H9 (cell line): ENCODE data around the gene WFIKKN2. TPM values are rescaled to one million over a fixed set of nuclear protein-coding genes. Genes with fewer than 3 reads are reported as not detected.

Source experiments
- DNase-seq: peaks from one replicate; pipeline ENCODE4 v3.0.0-alpha.2; 2017
- H2AFZ ChIP-seq: one replicate; pipeline ENCODE4 v1.6.1; 2013; ENCODE audit warnings: mild to moderate bottlenecking, low read length, control low read depth, moderate library complexity
- H2AK5ac ChIP-seq: 2 replicates; pipeline ENCODE4 v1.6.1; 2013; ENCODE audit warnings: low read length, control low read depth, mixed read lengths; ENCODE audit not compliant: insufficient read length
- H2BK120ac ChIP-seq: one replicate; pipeline ENCODE4 v1.6.1; 2013; ENCODE audit warnings: low read depth, mild to moderate bottlenecking, low read length, control low read depth, inconsistent platforms; ENCODE audit not compliant: poor library complexity, severe bottlenecking
- H2BK12ac ChIP-seq: 2 replicates; pipeline ENCODE4 v1.6.1; 2013; ENCODE audit warnings: low read length, control low read depth, mixed read lengths, low read depth; ENCODE audit not compliant: insufficient read length
- H2BK15ac ChIP-seq: 2 replicates; pipeline ENCODE4 v1.6.1; 2013; ENCODE audit warnings: low read depth, low read length, control low read depth
- H2BK20ac ChIP-seq: one replicate; pipeline ENCODE4 v1.6.1; 2013; ENCODE audit warnings: low read depth, mild to moderate bottlenecking, low read length, control low read depth, inconsistent platforms; ENCODE audit not compliant: poor library complexity, severe bottlenecking
- H2BK5ac ChIP-seq: 2 replicates; pipeline ENCODE4 v1.6.1; 2013; ENCODE audit warnings: low read length, control low read depth, mixed read lengths; ENCODE audit not compliant: insufficient read length
- H3K14ac ChIP-seq: 2 replicates; pipeline ENCODE4 v1.6.1; 2013; ENCODE audit warnings: low read length, control low read depth; ENCODE audit not compliant: insufficient read depth
- H3K18ac ChIP-seq: 2 replicates; pipeline ENCODE4 v1.6.1; 2013; ENCODE audit warnings: low read depth, mild to moderate bottlenecking, mixed read lengths, low read length, control low read depth; ENCODE audit not compliant: insufficient read length
- H3K23ac ChIP-seq: 2 replicates; pipeline ENCODE4 v1.6.1; 2013; ENCODE audit warnings: low read length, control low read depth, mixed read lengths, low read depth; ENCODE audit not compliant: insufficient read length
- H3K23me2 ChIP-seq: 2 replicates; pipeline ENCODE4 v1.6.1; 2013; ENCODE audit warnings: low read depth, mild to moderate bottlenecking, mixed read lengths, low read length, control low read depth; ENCODE audit not compliant: insufficient read length, poor library complexity, severe bottlenecking
- H3K27ac ChIP-seq: 2 replicates; pipeline ENCODE4 v1.5.1; 2013; ENCODE audit warnings: low read length, control low read depth, mixed read lengths, low read depth; ENCODE audit not compliant: insufficient read length
- H3K27me3 ChIP-seq: 2 replicates; pipeline ENCODE4 v1.6.1; 2013; ENCODE audit warnings: low read length, control low read depth, inconsistent platforms; ENCODE audit not compliant: insufficient read depth
- H3K4ac ChIP-seq: 2 replicates; pipeline ENCODE4 v1.6.1; 2013; ENCODE audit warnings: low read depth, mild to moderate bottlenecking, control low read depth, inconsistent platforms, low read length, moderate library complexity
- H3K4me1 ChIP-seq: 2 replicates; pipeline ENCODE4 v1.6.1; 2013; ENCODE audit warnings: low read length, control low read depth, inconsistent platforms; ENCODE audit not compliant: insufficient read depth
- H3K4me2 ChIP-seq: 2 replicates; pipeline ENCODE4 v1.6.1; 2013; ENCODE audit warnings: low read length, control low read depth, mixed read lengths; ENCODE audit not compliant: insufficient read length, insufficient read depth
- H3K56ac ChIP-seq: 2 replicates; pipeline ENCODE4 v1.6.1; 2013; ENCODE audit warnings: low read depth, mild to moderate bottlenecking, mixed read lengths, low read length, control low read depth; ENCODE audit not compliant: insufficient read length
- H3K79me1 ChIP-seq: 2 replicates; pipeline ENCODE4 v1.6.1; 2013; ENCODE audit warnings: low read depth, mild to moderate bottlenecking, moderate library complexity, low read length, control low read depth, inconsistent platforms; ENCODE audit not compliant: insufficient read depth, poor library complexity, severe bottlenecking
- H3K79me2 ChIP-seq: 2 replicates; pipeline ENCODE4 v1.6.1; 2013; ENCODE audit warnings: low read length, control low read depth, inconsistent platforms; ENCODE audit not compliant: insufficient read depth
- H3K9ac ChIP-seq: 2 replicates; pipeline ENCODE4 v1.6.1; 2013; ENCODE audit warnings: low read length, control low read depth, mixed read lengths; ENCODE audit not compliant: insufficient read length; ENCODE audit errors: extremely low read depth
- H3K9me3 ChIP-seq: one replicate; pipeline ENCODE4 v1.6.1; 2013; ENCODE audit warnings: low read depth, low read length, inconsistent platforms; ENCODE audit not compliant: control insufficient read depth
- H3T11ph ChIP-seq: one replicate; pipeline ENCODE4 v1.6.1; 2013; ENCODE audit warnings: mild to moderate bottlenecking, low read length, control low read depth, inconsistent platforms
- H4K20me1 ChIP-seq: one replicate; pipeline ENCODE4 v1.6.1; 2013; ENCODE audit not compliant: control insufficient read depth, insufficient read length, insufficient read depth
- H4K5ac ChIP-seq: 2 replicates; pipeline ENCODE4 v1.6.1; 2013; ENCODE audit warnings: low read depth, mild to moderate bottlenecking, mixed read lengths, low read length, control low read depth; ENCODE audit not compliant: insufficient read length
- H4K8ac ChIP-seq: replicated peaks from 2 replicates; pipeline ENCODE4 v1.6.1; 2013; ENCODE audit warnings: low read length, control low read depth, mixed read lengths, low read depth; ENCODE audit not compliant: insufficient read length
- H4K91ac ChIP-seq: 2 replicates; pipeline ENCODE4 v1.6.1; 2013; ENCODE audit warnings: low read depth, mild to moderate bottlenecking, moderate library complexity, mixed read lengths, low read length, control low read depth; ENCODE audit not compliant: insufficient read length
- H3K27ac Mint-ChIP-seq, 3 experiments: 2 replicates in 2 of 3; 3 replicates in 1 of 3; pipeline ENCODE4 v1.8.0; 2020 to 2021; ENCODE audit warnings: mixed read lengths in 3 of 3, mild to moderate bottlenecking in 1 of 3, moderate library complexity in 1 of 3
- H3K27me3 Mint-ChIP-seq: 2 replicates; pipeline ENCODE4 v1.8.0; 2021; ENCODE audit warnings: low read depth, mild to moderate bottlenecking, moderate library complexity, mixed read lengths
- H3K36me3 Mint-ChIP-seq, 3 experiments: 2 replicates in 2 of 3; 3 replicates in 1 of 3; pipeline ENCODE4 v1.8.0; 2020 to 2021; ENCODE audit warnings: low read depth in 3 of 3, mixed read lengths in 3 of 3; ENCODE audit not compliant: insufficient read depth in 1 of 3
- H3K4me1 Mint-ChIP-seq, 2 experiments: 2 replicates each; pipeline ENCODE4 v1.8.0; 2020; ENCODE audit warnings: mixed read lengths in 2 of 2
- H3K4me3 Mint-ChIP-seq, 2 experiments: 2 replicates in 1 of 2; 3 replicates in 1 of 2; pipeline ENCODE4 v1.8.0; 2020 to 2021; ENCODE audit warnings: mild to moderate bottlenecking in 2 of 2, mixed read lengths in 2 of 2, moderate library complexity in 1 of 2
- H3K9me3 Mint-ChIP-seq, 2 experiments: 2 replicates in 1 of 2; 3 replicates in 1 of 2; pipeline ENCODE4 v1.8.0; 2020; ENCODE audit warnings: mild to moderate bottlenecking in 2 of 2, mixed read lengths in 2 of 2, moderate library complexity in 1 of 2
- CTCF ChIP-seq: fragments of 200-600 bp; sonication (generic); conservative IDR thresholded peaks from 3 replicates; pipeline ENCODE4 v1.8.0; 2021; ENCODE audit warnings: antibody characterized with exemption, mild to moderate bottlenecking
- WGBS: extraction: QIAGEN DNeasy Blood & Tissue Kit; methylation state at CpG from one replicate; pipeline ENCODE4 v1.1.7; 2013; ENCODE audit warnings: missing lambda C conversion rate, low lambda C conversion rate, mixed read lengths; ENCODE audit not compliant: insufficient read length; ENCODE audit errors: extremely low coverage; 5-methylcytosine and 5-hydroxymethylcytosine counted together
- total RNA-seq: library from RNA; stranded (reverse); gene quantifications from 2 replicates; pipeline ENCODE4 v1.2.1, GENCODE V29; 2021

WFIKKN2 gene
- total RNA-seq, 1 experiment from 2014 or later: 1.1 TPM

GRCh38 chr17:50798424-50799288 is 36.7 kb upstream of the WFIKKN2 start:
- no peaks in the 10 kb centered on the region; a peak in 1 of 5 replicates for H3K9me3 Mint-ChIP-seq
- H4K91ac ChIP-seq: no peak overlapping the region
- no peak overlapping the region for H3K18ac ChIP-seq
- no peaks in the 10 kb centered on the region; a peak in 1 of 7 replicates for H3K36me3 Mint-ChIP-seq
- WGBS: no CpG with 5 or more reads among the region's 19 CpGs
- no peaks in the 10 kb centered on the region for H3K23me2 ChIP-seq
- no peak overlapping the region for H3K4ac ChIP-seq
- no peak overlapping the region for H2BK120ac ChIP-seq
- no peak overlapping the region for H3K23ac ChIP-seq
- peak overlapping the region; percentile 9 to 78 (median 14); a peak in 3 of 7 replicates for H3K27ac Mint-ChIP-seq
- no peak overlapping the region for H2AFZ ChIP-seq
- no peaks in the 10 kb centered on the region for H3K9me3 ChIP-seq
- H3K79me1 ChIP-seq: no peaks in the 10 kb centered on the region
- no peak overlapping the region for H2BK20ac ChIP-seq
- TF ChIP-seq CTCF: no peak
- DNase-seq: no peak
- no peak overlapping the region for H3K9ac ChIP-seq
- H3K4me1 Mint-ChIP-seq: peaks cover 18 to 32% of the 10 kb centered on the region in 2 experiments
- H3K4me3 Mint-ChIP-seq: no peak overlapping the region
- H4K8ac ChIP-seq: no peak overlapping the region
- H3K4me2 ChIP-seq: no peak overlapping the region
- H3K79me2 ChIP-seq: no peaks in the 10 kb centered on the region
- H2BK15ac ChIP-seq: no peak overlapping the region
- H3K27ac ChIP-seq: no peak overlapping the region
- peak overlapping the region; percentile 61 for H3K14ac ChIP-seq
- H2AK5ac ChIP-seq: no peak overlapping the region
- H4K20me1 ChIP-seq: no peaks in the 10 kb centered on the region
- no peaks in the 10 kb centered on the region for H3K4me1 ChIP-seq
- H3K56ac ChIP-seq: no peak overlapping the region
- no peak overlapping the region for H3T11ph ChIP-seq
- no peaks in the 10 kb centered on the region; the same call in none of the 2 replicates for H3K27me3 Mint-ChIP-seq
- no peak overlapping the region for H2BK12ac ChIP-seq
- no peak overlapping the region for H4K5ac ChIP-seq
- H3K27me3 ChIP-seq: no peaks in the 10 kb centered on the region
- no peak overlapping the region for H2BK5ac ChIP-seq
